ENCODE data around the gene LIN28A. TPM values are rescaled to one million over a fixed set of nuclear protein-coding genes. Genes with fewer than 3 reads are reported as not detected.

The LIN28A gene
- total RNA-seq, 2 experiments from 2014 or later = not detected

DNA sequence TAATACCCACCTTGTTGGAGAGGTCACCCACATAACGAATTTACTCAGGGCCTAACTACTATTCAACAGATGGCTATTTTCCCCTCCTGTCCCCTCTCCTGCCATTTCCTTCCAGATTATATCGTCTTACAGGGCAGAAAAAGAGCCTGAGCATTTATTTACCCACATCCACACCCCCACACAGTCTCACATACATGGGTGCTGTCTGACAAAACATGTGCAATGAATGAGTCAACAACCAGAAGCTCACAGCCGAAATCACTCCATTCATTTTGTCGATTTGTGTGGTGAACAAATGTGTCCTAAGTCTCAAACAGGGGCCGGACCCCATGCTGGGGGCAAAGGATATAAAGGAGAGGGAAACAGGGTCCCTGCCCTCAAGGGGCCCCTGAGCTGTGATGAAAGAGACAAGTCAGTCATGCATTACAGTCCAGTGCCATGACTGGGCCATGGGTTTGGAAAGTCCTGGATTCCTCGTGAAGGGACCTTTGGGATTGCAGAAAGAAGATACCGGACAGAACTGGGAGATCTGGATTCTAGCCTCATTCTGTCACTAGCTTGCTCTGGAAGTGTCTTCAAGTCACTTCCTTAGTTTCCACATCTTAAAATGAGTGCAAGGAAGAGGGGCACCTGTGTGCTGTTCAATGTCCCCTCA lies 21.7 kb upstream of the LIN28A start:
- H3K9me3 Mint-ChIP-seq (ENCODE audit: insufficient read depth) = no peaks in the 10 kb centered on the region
- ATAC-seq = no peak
- H3K4me1 Mint-ChIP-seq (ENCODE audit: low read depth) = peaks cover 80% of the 10 kb centered on the region
- POLR2A ChIA-PET = interaction anchor here (0.7 to 1.2 kb wide), 4 partner anchors 14 to 30 kb away, joined by 3 read pairs; no protein-coding TSS in a partner anchor
- peaks cover 5% of the 10 kb centered on the region for H3K36me3 Mint-ChIP-seq (ENCODE audit: low read depth)
- CTCF ChIA-PET = interaction anchor here (0.7 to 9.2 kb wide), 9 partner anchors 12 to 153 kb away, joined by 3 to 141 read pairs (median 5); no protein-coding TSS in a partner anchor
- peak overlapping the region; percentile 34 for H3K4me3 Mint-ChIP-seq
- peaks cover 3% of the 10 kb centered on the region for H3K27me3 Mint-ChIP-seq (ENCODE audit: low read depth)
- peak overlapping the region; percentile 81 for H3K27ac Mint-ChIP-seq
- no peak for DNase-seq

GRCh38 chr1:26389604-26390247 lies 20.9 kb upstream of the LIN28A start:
- Mint-ChIP-seq H3K4me1 (ENCODE audit: low read depth) (peaks cover 72% of the 10 kb centered on the region), H3K9me3 (ENCODE audit: insufficient read depth) (no peaks in the 10 kb centered on the region), H3K27ac (peak overlapping the region; percentile 81), H3K27me3 (ENCODE audit: low read depth) (peaks cover 3% of the 10 kb centered on the region), H3K36me3 (ENCODE audit: low read depth) (no peaks in the 10 kb centered on the region), H3K4me3 (peak overlapping the region; percentile 34)
- CTCF ChIA-PET = interaction anchor here (0.8 to 9.2 kb wide), 13 partner anchors 13 to 220 kb away, joined by 3 to 141 read pairs (median 17); partner anchors contain the start of gene ZNF593
- POLR2A ChIA-PET = interaction anchor here (0.7 kb wide), 1 partner anchor 31 kb away, joined by 3 read pairs; no protein-coding TSS in a partner anchor
- ATAC-seq (peak; percentile 64), DNase-seq (peak; percentile 64)

- no peaks in the 10 kb centered on the region for H3K36me3 Mint-ChIP-seq (ENCODE audit: low read depth)
- H3K4me3 Mint-ChIP-seq = no peak overlapping the region
- ChIA-PET CTCF (interaction anchor here (0.6 to 9.2 kb wide), 31 partner anchors 9 to 229 kb away, joined by 3 to 141 read pairs (median 8); partner anchors contain the start of genes CD52, CEP85, SH3BGRL3 and UBXN11), POLR2A (interaction anchor here (0.8 to 1.3 kb wide), 3 partner anchors 15 to 116 kb away, joined by 3 to 6 read pairs (median 3); no protein-coding TSS in a partner anchor)
- no peaks in the 10 kb centered on the region for H3K9me3 Mint-ChIP-seq (ENCODE audit: insufficient read depth)
- peak; percentile 78 for DNase-seq
- ATAC-seq = peak; percentile 73
- H3K27me3 Mint-ChIP-seq (ENCODE audit: low read depth) = peaks cover 3% of the 10 kb centered on the region
- peaks cover 61% of the 10 kb centered on the region for H3K4me1 Mint-ChIP-seq (ENCODE audit: low read depth)
- H3K27ac Mint-ChIP-seq = peak overlapping the region; percentile 35
These were observed 19.2 kb upstream of the LIN28A start for GRCh38 chr1:26391450-26391849.

- peaks cover 22% of the 10 kb centered on the region for H3K4me1 Mint-ChIP-seq (ENCODE audit: low read depth)
- ATAC-seq (no peak), DNase-seq (no peak)
- H3K36me3 Mint-ChIP-seq (ENCODE audit: low read depth) = no peaks in the 10 kb centered on the region
- H3K4me3 Mint-ChIP-seq = no peak overlapping the region
- ChIA-PET CTCF (interaction anchor here (0.9 to 9.2 kb wide), 15 partner anchors 19 to 316 kb away, joined by 3 to 141 read pairs (median 5); partner anchors contain the start of genes CEP85, SH3BGRL3 and ZNF593), POLR2A (no interaction called here)
- H3K9me3 Mint-ChIP-seq (ENCODE audit: insufficient read depth) = no peaks in the 10 kb centered on the region
- peaks cover 6% of the 10 kb centered on the region for H3K27me3 Mint-ChIP-seq (ENCODE audit: low read depth)
- no peak overlapping the region for H3K27ac Mint-ChIP-seq
These were observed 14.9 kb upstream of the LIN28A start for GRCh38 chr1:26395754-26396153.

DNA sequence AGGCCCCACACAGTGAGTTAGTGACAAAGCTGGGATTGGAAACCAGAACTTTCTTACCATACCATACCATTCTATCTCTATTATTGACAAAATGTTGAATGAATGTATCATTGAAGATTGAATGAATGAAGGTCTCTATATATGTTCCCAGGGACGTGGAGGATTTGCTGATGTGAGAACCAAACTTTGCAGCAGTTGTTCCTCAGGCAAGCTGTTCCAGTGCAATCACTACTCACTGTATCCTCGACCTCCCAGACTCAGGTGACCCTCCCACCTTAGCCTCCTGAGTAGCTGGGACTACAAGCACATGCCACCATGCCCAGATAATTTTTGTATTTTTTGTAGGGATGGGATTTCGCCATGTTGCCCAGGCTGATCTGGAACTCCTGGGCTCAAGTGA lies 11.6 kb upstream of the LIN28A start:
- Mint-ChIP-seq H3K27me3 (ENCODE audit: low read depth) (peaks cover 17% of the 10 kb centered on the region), H3K4me1 (ENCODE audit: low read depth) (peaks cover 7% of the 10 kb centered on the region), H3K4me3 (no peak overlapping the region), H3K27ac (no peak overlapping the region), H3K36me3 (ENCODE audit: low read depth) (no peaks in the 10 kb centered on the region), H3K9me3 (ENCODE audit: insufficient read depth) (no peaks in the 10 kb centered on the region)
- CTCF ChIA-PET = interaction anchor here (0.7 to 3.7 kb wide), 7 partner anchors 16 to 165 kb away, joined by 3 to 23 read pairs (median 3); no protein-coding TSS in a partner anchor
- ATAC-seq (no peak), DNase-seq (peak; percentile 19)
- POLR2A ChIA-PET = no interaction called here

- POLR2A ChIA-PET = no interaction called here
- Mint-ChIP-seq H3K9me3 (ENCODE audit: insufficient read depth) (no peaks in the 10 kb centered on the region), H3K4me1 (ENCODE audit: low read depth) (no peaks in the 10 kb centered on the region), H3K27me3 (ENCODE audit: low read depth) (peaks cover 20% of the 10 kb centered on the region), H3K4me3 (no peak overlapping the region), H3K27ac (no peak overlapping the region), H3K36me3 (ENCODE audit: low read depth) (no peaks in the 10 kb centered on the region)
- CTCF ChIA-PET = interaction anchor here (3.7 kb wide), 1 partner anchor 16 kb away, joined by 23 read pairs; no protein-coding TSS in a partner anchor
- DNase-seq = no peak
- no peak for ATAC-seq
These were observed 8.7 kb upstream of the LIN28A start for GRCh38 chr1:26401891-26402290.

- ATAC-seq (no peak), DNase-seq (no peak)
- Mint-ChIP-seq H3K36me3 (ENCODE audit: low read depth) (no peaks in the 10 kb centered on the region), H3K4me1 (ENCODE audit: low read depth) (peaks cover 3% of the 10 kb centered on the region), H3K27me3 (ENCODE audit: low read depth) (peaks cover 23% of the 10 kb centered on the region), H3K9me3 (ENCODE audit: insufficient read depth) (no peaks in the 10 kb centered on the region), H3K4me3 (no peak overlapping the region), H3K27ac (no peak overlapping the region)
- ChIA-PET CTCF (interaction anchor here (0.8 to 4.7 kb wide), 2 partner anchors 13 to 82 kb away, joined by 3 to 39 read pairs; no protein-coding TSS in a partner anchor), POLR2A (no interaction called here)
These were observed 7.0 kb upstream of the LIN28A start for GRCh38 chr1:26403656-26404055.

DNA sequence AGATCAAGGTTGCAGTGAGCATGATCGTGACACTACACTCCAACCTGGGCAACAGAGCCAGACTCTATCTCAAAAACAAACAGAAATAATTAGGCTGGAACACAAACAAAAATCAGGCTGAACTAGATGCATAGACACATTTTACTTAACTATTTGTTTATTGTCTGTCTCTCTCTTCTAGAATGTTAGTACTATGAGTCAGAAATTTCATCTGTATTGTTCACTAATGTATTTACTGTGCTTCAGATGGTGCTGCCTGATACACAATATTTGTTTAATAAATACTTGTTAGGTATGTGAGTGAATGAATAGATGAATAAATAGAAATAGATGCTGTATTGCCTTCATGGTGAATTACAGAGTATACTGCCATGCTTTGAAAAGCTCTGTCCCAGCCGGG lies 6.0 kb upstream of the LIN28A start:
- no peak overlapping the region for H3K27ac Mint-ChIP-seq
- CTCF ChIA-PET = interaction anchor here (4.7 kb wide), 1 partner anchor 12 kb away, joined by 39 read pairs; no protein-coding TSS in a partner anchor
- no peak overlapping the region for H3K4me3 Mint-ChIP-seq
- no peaks in the 10 kb centered on the region for H3K36me3 Mint-ChIP-seq (ENCODE audit: low read depth)
- no peaks in the 10 kb centered on the region for H3K9me3 Mint-ChIP-seq (ENCODE audit: insufficient read depth)
- H3K4me1 Mint-ChIP-seq (ENCODE audit: low read depth) = peaks cover 13% of the 10 kb centered on the region
- ATAC-seq (no peak), DNase-seq (no peak)
- H3K27me3 Mint-ChIP-seq (ENCODE audit: low read depth) = peaks cover 31% of the 10 kb centered on the region
- POLR2A ChIA-PET = no interaction called here

DNA sequence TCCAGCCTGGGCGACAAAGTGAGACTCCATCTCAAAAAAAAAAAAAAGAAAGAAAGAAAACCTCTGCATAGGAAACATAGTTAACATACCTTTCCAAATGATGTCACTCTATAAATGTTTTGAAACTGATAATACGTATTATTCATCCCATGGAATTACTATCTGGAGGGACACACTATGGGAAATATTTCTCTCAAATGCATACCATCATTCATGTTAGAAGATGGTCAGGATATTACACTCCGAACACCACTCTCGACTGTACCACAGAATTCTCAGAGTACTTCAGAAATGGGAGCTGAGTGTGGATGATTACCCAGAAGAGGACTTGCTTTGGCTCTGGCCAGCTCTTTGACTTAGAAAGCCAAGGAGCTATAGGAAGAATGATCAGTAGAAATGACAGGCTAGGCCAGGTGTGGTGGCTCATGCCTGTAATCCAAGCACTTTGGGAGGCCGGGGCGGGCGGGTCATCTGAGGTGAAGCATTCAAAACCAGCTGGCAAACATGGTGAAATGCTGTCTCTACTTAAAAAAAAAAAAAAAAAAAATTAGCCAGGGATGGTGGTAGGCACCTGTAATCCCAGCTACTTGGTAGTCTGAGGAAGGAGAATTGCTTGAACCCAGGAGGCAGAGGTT lies 5.2 kb upstream of the LIN28A start:
- H3K36me3 Mint-ChIP-seq (ENCODE audit: low read depth) = no peaks in the 10 kb centered on the region
- H3K27ac Mint-ChIP-seq = no peak overlapping the region
- peaks cover 32% of the 10 kb centered on the region for H3K27me3 Mint-ChIP-seq (ENCODE audit: low read depth)
- peaks cover 16% of the 10 kb centered on the region for H3K4me1 Mint-ChIP-seq (ENCODE audit: low read depth)
- ATAC-seq = no peak
- no peak for DNase-seq
- no peaks in the 10 kb centered on the region for H3K9me3 Mint-ChIP-seq (ENCODE audit: insufficient read depth)
- POLR2A ChIA-PET = no interaction called here
- CTCF ChIA-PET = interaction anchor here (1.6 to 4.7 kb wide), 2 partner anchors 11 to 171 kb away, joined by 3 to 39 read pairs; partner anchors contain the start of gene CEP85
- H3K4me3 Mint-ChIP-seq = no peak overlapping the region

DNA sequence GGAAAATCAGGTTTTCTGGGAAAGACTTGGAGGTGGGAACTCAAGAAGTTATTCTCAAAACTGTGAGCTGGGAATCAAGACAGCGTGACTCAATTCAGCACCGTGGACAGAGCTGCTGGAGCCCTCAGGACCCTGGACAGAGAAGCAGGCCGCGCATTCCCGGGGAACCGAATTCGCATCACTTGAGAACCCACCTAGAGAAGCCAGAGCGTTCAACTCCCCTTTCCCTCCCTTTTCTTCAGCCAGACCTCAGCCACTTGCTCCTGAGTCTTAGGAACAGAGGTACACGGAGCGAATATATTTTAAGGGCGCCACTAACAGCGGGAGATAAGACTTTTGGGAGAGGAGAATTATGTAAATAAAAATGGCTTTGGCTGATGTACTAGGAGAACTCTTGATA lies 2.0 kb upstream of the LIN28A start:
- peaks cover 24% of the 10 kb centered on the region for H3K4me1 Mint-ChIP-seq (ENCODE audit: low read depth)
- no peak overlapping the region for H3K27ac Mint-ChIP-seq
- H3K9me3 Mint-ChIP-seq (ENCODE audit: insufficient read depth) = no peaks in the 10 kb centered on the region
- DNase-seq (peak; percentile 84), ATAC-seq (peak; percentile 91)
- H3K36me3 Mint-ChIP-seq (ENCODE audit: low read depth) = no peaks in the 10 kb centered on the region
- CTCF ChIA-PET = interaction anchor here (0.8 to 1.4 kb wide), 3 partner anchors 8 to 175 kb away, joined by 3 to 6 read pairs (median 3); partner anchors contain the start of gene CEP85
- POLR2A ChIA-PET = no interaction called here
- H3K27me3 Mint-ChIP-seq (ENCODE audit: low read depth) = peaks cover 52% of the 10 kb centered on the region
- H3K4me3 Mint-ChIP-seq = peak overlapping the region; percentile 50

- peak; percentile 29 for DNase-seq
- H3K36me3 Mint-ChIP-seq (ENCODE audit: low read depth) = no peaks in the 10 kb centered on the region
- peaks cover 24% of the 10 kb centered on the region for H3K4me1 Mint-ChIP-seq (ENCODE audit: low read depth)
- CTCF ChIA-PET = interaction anchor here (1.0 to 1.4 kb wide), 2 partner anchors 8 to 124 kb away, joined by 3 to 6 read pairs; no protein-coding TSS in a partner anchor
- ATAC-seq = no peak
- H3K27me3 Mint-ChIP-seq (ENCODE audit: low read depth) = peaks cover 52% of the 10 kb centered on the region
- H3K4me3 Mint-ChIP-seq = peak overlapping the region; percentile 23
- POLR2A ChIA-PET = no interaction called here
- no peaks in the 10 kb centered on the region for H3K9me3 Mint-ChIP-seq (ENCODE audit: insufficient read depth)
- no peak overlapping the region for H3K27ac Mint-ChIP-seq
These were observed 1.3 kb upstream of the LIN28A start for GRCh38 chr1:26409191-26409807.

All from activated CD8-positive, alpha-beta T cell treated with anti-CD3 and anti-CD28 coated beads, Interleukin-2, amount 10 ng/mL, durations not matched to agents 7 days and 5 days (primary cell).